HG02870 (cell line): ENCODE measurements around the gene GALNT3.

Experiments used
- ATAC-seq: cut with Tn5 transposase; IDR thresholded peaks from one replicate; pipeline ENCODE4 v1.9.1; 2021; ENCODE audit warnings: mild to moderate bottlenecking, moderate library complexity; ENCODE audit not compliant: unreplicated experiment

Gene GALNT3

DNA sequence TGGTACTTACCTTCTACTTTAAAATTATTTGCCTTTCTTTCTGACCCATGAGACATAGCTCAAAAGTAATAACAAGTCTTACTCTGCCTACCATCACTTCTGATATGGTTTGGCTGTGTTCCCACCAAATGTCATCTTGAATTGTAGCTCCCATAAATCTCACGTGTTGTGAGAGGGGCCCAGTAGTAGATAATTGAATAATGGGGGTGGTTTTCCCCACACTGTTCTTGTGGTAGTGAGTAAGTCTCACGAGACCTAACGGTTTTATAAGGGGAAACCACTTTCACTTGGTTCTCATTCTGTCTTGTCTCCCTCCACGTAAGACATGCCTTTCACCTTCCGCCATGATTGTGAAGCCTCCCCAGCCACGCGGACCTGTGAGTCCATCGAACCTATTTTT lies 47.5 kb downstream of the GALNT3 start:
- ATAC-seq = no peak

DNA sequence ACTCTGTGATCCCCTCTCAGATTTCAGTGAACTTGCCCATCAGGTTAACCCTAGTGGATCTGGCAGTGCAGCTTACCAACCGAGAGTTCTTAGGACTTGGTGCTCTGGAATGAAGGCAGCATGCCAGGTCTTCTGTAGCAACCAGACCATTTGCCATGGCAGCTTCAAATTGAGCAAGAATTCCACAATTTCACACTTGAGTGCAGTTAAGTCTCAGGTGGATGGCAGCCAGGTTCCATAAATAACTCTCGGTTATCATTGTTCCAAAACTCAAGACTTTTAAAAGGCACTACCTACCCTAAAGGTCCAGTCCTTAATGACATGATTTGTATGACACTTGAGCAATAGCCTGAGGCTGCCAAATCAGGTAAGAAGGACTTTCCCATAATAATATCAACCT lies 48.1 kb downstream of the GALNT3 start:
- ATAC-seq = no peak

DNA sequence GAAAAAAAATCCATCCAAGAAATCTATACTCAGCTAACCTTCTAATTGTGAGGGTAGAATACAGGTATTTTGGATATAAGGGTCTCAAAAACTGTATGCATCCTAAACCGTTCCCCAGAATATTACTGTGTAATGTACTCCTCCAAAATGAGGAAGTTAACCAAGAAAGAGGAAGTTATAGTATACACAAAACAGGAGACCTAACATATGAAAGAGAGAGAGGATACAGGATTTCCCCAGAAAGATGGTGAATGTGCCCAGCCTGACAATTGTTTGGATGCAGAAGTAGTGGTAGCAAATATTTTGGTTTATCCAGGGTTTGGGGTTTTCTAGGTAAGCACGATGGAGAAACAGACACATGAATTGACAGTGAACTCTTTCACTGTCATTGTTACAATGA lies 50.6 kb downstream of the GALNT3 start:
- ATAC-seq = peak; percentile 99

DNA sequence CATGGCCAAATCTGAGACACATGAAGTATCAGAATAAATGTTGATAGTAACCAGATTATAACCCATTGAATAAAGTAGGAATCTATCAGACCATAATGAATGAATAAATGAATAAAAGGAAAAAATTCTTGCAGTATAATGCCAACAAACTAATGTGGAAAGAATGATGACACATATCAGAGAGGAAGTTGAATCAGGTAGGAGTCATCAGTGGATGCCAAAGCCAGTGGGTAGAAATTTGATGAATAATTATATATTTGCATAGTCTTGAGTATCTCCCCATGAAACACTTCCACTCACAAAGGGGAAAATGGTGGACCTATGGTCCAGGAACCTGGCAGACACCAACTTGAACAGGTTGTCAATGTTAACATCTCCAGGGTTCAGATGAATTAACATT lies 68.6 kb downstream of the GALNT3 start:
- no peak for ATAC-seq

DNA sequence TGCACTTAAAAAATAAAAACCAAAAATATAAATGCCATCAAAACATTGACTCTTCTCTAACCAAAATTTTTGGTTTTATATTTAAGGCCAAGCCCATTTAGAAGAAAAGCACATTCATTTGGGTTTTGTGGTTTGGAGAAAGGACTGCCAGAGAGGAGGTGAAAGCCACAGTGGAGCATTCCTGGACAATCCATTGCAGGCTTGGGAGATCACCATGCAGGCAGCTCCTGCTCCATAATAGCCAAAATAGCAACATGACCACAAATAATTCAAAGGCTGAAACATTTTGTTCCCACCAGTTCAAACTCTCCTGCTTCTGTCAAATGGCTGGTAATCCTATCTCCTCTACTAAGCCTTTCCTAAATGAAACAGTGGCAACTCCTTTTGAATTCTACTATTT lies 73.5 kb downstream of the GALNT3 start:
- no peak for ATAC-seq

DNA sequence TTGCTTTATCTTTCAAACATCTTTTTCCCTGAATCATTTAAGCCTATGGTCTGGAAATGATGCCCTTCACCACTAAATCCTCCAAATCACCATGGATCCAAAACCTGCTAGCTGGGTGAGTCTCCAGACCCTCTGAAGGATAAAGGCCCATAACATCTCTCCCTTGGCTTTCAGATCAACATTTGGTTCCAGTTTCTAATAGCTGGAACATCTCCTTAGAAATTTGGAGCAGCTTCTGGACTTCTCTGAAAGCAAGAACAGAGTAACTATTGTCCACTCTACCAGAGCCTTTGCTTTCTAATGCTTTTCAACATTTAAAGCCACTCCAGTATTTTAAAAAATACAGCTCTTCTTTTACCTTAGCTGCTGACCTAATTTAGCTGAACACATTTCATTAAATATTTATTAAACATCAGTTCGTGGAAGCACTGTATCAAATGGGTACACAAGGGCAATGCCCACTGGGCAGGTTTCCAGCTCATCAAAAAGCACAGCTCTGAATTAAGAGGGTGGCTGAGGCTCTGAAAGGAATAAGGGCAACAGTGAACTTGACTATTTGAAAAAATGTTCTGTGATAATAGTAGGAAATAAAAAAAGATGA lies 75.3 kb downstream of the GALNT3 start:
- ATAC-seq = no peak

DNA sequence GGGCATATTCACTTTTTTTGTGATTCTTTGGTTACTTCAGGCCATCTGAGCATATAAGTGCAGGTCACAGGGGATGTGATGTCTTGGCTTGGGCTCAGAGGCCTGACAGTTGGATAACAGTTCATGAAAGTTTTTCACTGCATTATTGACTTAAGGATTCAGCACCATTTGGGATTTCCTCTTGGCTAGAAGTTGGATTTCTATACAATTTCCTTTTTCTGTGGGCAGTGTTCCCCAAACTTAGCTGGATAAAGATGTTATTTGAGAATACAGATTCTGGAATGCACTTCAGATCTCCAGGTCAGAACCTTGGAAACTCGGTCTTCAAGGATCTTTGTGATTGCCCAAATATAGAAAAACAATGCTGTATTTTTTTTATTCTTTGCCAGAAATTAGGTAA lies 78.0 kb downstream of the GALNT3 start:
- no peak for ATAC-seq

DNA sequence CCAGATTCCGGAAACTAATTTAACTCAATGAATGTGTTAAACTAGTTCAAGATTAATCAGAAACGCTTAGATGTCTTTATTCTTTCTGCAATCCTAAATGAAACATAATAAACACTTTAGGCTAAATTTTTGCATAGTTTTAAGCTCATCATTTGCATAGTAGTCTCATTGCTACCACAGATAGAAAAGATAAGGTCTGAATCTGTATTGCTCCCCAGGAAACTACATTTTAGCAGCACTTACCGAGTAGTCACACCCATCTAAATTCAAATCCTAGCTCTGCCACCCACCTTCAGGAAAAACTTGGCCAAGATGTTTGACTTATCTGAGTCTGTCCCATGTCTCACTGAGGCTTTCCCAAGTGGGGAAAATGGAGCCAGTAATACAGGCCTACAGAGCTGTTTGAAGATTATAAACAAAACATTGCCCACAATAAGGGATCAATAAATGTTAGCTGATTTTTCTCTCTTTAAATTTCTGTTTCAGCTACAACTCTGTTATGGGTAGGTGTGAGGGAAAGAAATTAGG lies 87.0 kb downstream of the GALNT3 start:
- no peak for ATAC-seq

DNA sequence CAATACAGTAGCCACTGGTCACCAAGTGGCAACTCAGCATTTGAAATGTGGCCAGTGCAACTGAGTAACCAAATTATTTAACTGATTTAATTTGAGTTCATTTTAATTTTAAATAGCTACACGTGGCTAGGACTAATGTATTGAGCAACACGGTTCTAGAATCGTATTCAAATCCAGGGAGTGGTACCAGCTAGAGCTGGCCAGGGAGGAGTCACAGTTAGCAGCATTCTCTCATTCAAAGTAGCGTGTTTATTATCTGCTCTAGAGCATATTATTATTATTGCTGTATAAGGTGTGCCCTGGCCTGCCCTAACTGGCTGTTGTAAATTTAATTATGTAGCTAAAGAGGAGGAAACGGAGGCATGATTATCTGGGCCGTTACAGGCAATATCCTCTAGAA lies 92.9 kb downstream of the GALNT3 start:
- ATAC-seq = no peak

DNA sequence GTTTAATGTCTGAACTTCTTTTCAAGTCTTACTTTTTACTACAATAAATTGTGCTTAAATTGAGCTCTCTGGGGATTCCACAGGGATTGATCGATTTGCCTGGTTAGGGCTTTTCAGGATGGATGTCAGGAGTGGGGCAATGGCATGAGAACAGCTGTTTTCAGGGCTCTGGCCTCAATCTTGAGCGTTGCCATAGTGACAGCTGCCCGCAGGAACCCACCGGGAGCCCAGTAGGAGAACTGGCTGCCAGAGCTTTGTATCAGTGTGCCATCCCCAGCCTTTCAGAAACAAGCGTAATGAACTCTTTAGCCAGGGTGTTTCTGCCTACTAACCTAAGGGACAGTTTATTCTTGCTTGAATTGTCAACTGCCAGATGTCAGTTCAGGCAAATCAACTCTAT lies 93.5 kb downstream of the GALNT3 start:
- ATAC-seq = no peak

DNA sequence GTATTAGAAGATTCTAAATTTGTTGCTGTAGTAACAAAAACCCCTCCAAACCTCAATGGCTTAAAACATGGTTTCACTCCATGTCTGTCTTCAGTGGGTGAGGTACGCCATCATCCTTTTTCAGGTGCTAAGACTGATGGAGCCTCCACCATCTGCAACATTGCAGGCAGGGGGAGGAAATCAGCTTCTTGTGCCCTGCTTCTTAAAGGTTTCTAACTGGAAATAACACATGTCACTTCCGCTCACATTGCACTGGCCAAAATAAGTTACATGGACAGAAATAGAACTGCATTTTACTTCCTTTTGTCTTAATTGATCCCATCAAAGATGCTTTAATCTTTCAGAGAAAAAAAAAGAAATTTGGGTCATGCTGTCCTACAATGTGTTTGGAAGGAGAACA lies 94.1 kb downstream of the GALNT3 start:
- ATAC-seq = no peak

DNA sequence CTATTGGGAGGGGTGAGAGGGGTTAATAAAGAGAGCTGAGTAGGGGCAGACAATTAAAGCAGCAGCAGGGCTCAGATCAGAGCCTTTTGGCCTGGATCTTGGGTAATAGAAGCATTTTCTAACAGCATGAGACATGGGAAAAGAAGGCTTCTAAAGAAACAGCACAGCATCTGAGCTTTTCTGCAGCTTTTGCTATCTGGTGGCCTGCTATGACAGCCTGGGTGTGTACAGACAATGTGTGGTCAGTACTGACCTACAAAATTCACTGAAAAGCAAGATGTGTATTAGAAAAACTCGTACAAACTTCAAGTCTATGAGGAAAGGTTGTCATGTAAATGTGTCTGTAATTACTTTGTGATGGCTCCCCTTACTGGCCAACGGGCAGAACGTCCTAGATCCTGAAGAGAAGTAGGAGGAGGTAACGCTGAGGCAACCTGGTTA lies 95.6 kb downstream of the GALNT3 start:
- ATAC-seq = peak; percentile 91

DNA sequence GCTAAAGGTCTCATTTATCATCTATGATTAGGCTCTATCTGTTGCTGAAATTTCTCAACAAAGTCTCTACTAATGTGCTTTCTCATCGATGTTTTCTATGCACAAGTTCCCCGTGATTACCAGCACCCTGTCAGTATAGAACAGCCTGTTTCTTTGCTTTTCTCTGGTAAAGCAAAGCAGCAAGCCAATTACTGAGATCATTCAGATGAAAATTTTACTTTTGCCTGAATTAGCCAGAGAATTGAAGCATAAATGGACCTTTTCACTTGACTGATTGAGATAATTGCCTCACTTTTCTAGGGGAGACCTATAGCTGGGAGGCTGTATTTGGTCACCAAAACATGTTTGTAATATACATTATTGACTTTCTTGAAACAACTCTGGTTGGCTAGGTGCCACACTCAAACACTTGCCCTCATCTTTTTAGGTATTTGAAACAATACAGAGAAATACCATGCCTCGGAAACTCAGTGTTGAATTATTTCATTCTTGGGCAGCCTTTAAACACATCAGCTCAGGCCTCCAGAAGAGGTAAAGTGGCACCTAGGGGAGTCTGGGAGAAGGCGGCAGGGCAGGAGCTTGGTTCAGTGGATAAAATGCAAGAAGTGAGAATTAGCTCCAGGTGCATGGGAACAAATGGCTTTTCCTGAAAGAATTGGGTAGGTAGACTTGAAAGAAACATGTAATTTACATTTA lies 96.2 kb downstream of the GALNT3 start:
- ATAC-seq = no peak
